ENCODE results near the gene KIF21B. TPM values are rescaled to one million over a fixed set of nuclear protein-coding genes. Genes with fewer than 3 reads are reported as not detected.

Gene KIF21B
- total and polyA plus RNA-seq, 2 of the 8 experiments (the other 6 are each of a cell fraction or from before 2014, with no cell fraction given): 10.8 to 26.5 TPM

DNA sequence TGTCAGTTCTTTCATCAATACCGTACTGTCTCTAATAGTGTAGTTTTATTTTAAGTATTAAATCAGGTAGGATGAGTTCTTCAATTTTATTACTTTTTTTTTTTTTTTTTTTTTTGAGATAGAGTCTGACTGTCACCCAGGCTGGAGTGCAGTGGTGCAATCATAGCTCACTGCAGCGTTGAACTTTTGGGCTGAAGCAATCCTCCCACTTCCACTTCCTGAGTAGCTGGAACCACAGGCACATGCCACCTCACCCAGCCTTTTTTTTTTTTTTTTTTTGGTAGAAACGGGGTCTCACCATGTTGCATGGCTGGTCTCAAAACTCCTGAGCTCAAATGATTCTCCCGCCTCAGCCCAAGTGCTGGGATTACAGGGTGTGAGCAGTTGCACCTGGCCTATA lies 84.6 kb downstream of the KIF21B start (continued):
- TF ChIP-seq CHD7 (IDR thresholded peaks at IDR 0.05; ENCODE audit: insufficient replicate concordance, low read length) (no peak), SP4 (IDR thresholded peaks at IDR 0.05; ENCODE audit: low read length) (no peak), JUN (IDR thresholded peaks at IDR 0.05; ENCODE audit: low read depth, low read length) (no peak), BRCA1 (IDR thresholded peaks at IDR 0.05; ENCODE audit: low read depth, low read length) (no peak), TBP (IDR thresholded peaks at IDR 0.05; ENCODE audit: low read depth, low read length) (no peak)
- TF ChIP-seq, protein P1, sequence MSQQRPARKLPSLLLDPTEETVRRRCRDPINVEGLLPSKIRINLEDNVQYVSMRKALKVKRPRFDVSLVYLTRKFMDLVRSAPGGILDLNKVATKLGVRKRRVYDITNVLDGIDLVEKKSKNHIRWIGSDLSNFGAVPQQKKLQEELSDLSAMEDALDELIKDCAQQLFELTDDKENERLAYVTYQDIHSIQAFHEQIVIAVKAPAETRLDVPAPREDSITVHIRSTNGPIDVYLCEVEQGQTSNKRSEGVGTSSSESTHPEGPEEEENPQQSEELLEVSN (IDR thresholded peaks at IDR 0.05): no peak
